Fibroblast of pulmonary artery (primary cell): ENCODE results near the gene POLE.

Source experiments
- DNase-seq: peaks from one replicate; pipeline ENCODE4 v3.0.0-alpha.2; 2010; ENCODE audit warnings: low read depth
- H3K4me3 ChIP-seq: replicated peaks from 2 replicates; pipeline ENCODE4 v1.5.1; 2011; ENCODE audit warnings: low read depth, mild to moderate bottlenecking, control low read depth, low read length, moderate library complexity
- TF ChIP-seq, protein P1 (sequence below): IDR thresholded peaks from 2 replicates; pipeline ENCODE4 v1.5.1; 2011; ENCODE audit warnings: mild to moderate bottlenecking, control low read depth, low read length, inconsistent platforms; ENCODE audit errors: missing control alignments

Gene POLE

DNA sequence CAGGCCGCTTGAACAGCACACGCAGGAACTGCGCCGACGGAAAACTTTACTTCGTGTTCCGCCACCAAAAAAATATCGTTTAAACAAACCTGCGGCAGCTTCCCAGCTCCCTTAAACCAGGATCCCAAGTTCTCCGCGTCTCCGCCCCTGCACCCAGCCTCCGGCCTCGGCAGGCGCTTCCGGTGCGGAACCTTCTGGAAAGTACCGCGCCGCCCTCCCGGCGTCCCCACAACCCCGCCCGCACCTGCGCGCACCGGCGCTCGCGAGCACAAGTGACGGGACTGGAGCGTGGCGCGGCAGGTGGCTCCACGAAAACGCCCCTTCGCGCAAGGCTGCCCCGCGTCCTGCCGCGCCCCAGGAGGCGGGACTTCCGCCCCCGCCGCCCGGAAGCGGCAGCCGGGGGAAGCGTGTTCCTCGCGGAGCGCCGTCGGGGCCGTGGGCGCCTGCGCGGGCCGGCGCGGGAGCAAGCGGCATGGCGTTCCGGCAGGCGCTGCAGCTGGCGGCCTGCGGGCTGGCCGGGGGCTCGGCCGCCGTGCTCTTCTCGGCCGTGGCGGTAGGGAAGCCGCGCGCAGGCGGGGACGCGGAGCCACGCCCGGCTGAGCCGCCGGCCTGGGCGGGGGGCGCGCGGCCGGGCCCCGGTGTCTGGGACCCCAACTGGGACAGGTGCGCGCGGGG, 23.4 kb upstream of the POLE start, which contains the start of gene PGAM5:
Gene PGAM5, plus strand, starts transcription at position 438 of the 675 bp plus-strand sequence. Its CDS starts 35 bp downstream, at position 473.
- H3K4me3 ChIP-seq, result peak within 1 kb of the TSS; percentile 89
- TF ChIP-seq, protein P1, sequence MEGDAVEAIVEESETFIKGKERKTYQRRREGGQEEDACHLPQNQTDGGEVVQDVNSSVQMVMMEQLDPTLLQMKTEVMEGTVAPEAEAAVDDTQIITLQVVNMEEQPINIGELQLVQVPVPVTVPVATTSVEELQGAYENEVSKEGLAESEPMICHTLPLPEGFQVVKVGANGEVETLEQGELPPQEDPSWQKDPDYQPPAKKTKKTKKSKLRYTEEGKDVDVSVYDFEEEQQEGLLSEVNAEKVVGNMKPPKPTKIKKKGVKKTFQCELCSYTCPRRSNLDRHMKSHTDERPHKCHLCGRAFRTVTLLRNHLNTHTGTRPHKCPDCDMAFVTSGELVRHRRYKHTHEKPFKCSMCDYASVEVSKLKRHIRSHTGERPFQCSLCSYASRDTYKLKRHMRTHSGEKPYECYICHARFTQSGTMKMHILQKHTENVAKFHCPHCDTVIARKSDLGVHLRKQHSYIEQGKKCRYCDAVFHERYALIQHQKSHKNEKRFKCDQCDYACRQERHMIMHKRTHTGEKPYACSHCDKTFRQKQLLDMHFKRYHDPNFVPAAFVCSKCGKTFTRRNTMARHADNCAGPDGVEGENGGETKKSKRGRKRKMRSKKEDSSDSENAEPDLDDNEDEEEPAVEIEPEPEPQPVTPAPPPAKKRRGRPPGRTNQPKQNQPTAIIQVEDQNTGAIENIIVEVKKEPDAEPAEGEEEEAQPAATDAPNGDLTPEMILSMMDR, result no peak
- peak; percentile 78 for DNase-seq

DNA sequence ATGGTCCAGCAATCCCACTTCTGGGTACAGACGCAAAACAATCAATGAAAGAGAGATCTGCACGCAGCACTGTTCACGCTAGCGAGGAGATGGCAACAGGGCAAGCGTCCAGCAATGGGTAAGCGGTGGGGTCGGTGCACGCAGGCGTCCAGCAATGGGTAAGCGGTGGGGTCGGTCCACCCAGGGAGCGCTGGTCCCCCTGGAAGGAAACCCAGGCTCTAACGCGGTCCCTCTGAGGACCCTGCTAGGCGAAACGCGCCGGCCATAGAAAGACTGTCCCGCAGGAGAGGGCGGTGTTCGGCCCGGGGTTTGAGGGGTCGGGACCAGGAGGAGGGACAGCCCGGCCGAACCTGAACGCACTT, 22.9 kb upstream of the POLE start:
- DNase-seq, result no peak
- TF ChIP-seq, protein P1, result no peak
- H3K4me3 ChIP-seq, result peak overlapping the region; percentile 89

DNA sequence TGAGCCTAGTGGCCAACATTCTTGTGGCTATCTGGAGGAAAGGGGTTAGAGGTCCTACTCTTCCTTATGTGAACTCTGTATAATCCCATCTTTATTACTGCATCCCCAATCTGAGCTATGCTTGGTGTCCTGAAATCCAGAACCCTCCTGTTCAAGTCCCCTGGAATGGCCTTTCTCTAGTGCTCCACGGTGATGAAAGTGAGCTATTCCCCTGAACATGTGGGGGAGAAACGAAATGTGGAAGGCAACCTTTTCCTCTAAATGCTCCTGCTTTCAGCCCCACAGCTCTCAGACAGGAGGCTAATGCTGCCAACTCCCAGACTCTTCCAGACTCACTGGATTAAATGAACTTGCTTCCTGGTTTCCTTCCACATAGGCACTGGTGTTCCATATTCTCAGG, 21.0 kb upstream of the POLE start:
- no peak overlapping the region for H3K4me3 ChIP-seq
- TF ChIP-seq, protein P1, result no peak
- no peak for DNase-seq

DNA sequence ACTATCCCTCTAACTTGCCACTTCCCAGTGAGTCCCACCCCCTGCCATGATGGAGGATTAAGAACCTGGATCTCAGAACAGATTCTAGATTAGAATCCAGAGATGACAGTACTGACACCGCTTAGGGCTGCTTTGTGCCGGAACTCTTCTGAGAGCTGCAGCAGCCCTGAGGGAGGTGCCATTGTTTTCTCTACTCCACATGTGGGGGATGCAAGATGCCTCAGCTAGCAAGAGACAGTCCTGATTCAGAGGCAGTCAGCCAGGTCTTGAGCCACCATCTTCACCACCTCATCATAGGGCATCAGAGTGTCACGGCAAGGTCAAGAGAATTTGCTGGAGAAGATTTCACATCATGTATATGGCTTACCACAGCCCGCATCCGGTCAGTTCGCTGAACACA, 20.1 kb upstream of the POLE start:
- H3K4me3 ChIP-seq, result no peak overlapping the region
- TF ChIP-seq, protein P1, result no peak
- DNase-seq, result no peak

DNA sequence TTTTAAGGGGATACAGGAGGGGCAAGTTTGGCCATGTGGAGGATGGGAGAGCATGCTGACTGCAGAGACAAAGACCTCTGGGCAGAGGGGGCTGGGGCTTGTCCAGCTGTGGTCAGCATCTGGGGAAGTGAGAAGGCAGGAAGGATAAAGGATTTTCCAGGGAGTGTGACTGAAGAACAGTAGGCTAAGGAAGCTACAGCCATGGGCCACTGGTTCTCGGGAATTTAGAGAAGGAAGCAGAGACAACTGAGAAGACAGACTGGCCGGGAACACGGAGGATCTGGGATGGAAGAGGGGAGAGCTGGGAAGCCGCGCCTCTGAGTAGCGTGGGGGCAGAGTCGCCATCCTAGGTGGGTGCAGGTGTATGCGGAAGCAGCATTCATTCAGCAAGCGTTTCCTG, 16.5 kb upstream of the POLE start:
- H3K4me3 ChIP-seq, result no peak overlapping the region
- no peak for DNase-seq
- TF ChIP-seq, protein P1, result no peak

DNA sequence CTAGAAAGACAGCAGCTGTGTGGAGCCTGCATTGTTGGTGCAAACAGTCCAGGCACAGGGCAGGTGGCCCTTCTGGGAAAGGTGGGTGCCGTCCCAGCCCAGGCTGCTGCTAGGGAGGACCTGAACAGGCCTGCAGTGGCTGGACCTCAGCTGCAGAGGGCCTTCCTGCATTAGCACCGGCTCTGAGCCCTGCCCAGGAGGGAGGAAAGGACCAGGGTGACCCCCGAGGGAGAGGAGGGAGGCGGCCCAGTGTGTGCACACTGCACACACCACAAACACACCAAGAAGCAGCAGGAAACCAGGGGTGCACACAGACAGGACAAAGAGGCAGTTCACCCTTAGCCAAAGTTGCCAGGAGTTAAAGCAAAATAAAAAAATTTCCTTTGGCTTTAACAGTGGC, 15.5 kb upstream of the POLE start:
- DNase-seq, result no peak
- no peak overlapping the region for H3K4me3 ChIP-seq
- TF ChIP-seq, protein P1, result no peak

DNA sequence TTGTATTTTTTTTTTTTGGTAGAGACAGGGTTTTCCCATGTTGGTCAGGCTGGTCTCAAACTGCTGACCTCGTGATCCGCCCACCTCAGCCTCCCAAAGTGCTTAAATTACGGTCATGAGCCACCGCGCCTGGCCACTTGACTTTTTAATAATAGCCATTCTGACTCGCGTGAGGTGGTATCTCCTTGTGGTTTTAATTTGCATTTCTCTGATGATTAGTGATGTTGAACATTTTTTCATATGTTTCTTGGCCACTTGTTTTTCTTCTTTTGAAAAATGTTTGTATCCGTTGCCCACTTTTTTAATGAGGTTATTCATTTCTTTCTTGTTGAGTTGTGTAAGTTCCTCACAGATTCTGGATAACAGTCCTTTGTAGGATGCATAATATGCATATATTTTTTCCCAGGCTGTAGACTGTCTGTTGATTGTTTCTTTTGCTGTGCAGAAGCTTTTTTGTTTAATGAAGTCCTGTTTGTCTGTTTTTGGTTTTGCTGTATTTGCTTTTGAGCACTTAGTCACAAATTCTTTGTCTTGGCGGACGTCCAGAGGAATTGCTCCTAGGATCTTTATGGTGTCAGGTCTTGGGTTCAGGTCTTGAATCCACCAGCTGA, 13.2 kb upstream of the POLE start:
- TF ChIP-seq, protein P1, result no peak
- no peak overlapping the region for H3K4me3 ChIP-seq
- peak; percentile 36 for DNase-seq
